Activated CD4-positive, CD25-positive, alpha-beta regulatory T cell treated with anti-CD3 and anti-CD28 coated beads, Interleukin-2, amount 50 U/mL, for 72 hours (primary cell): ENCODE data around the gene B3GNT9.
A peak's percentile ranks its signal among the peaks of the same experiment; 100 is the strongest.

Experiments
- DNase-seq: peaks from one replicate; pipeline ENCODE4 v3.0.0; 2021

Gene B3GNT9, protein sequence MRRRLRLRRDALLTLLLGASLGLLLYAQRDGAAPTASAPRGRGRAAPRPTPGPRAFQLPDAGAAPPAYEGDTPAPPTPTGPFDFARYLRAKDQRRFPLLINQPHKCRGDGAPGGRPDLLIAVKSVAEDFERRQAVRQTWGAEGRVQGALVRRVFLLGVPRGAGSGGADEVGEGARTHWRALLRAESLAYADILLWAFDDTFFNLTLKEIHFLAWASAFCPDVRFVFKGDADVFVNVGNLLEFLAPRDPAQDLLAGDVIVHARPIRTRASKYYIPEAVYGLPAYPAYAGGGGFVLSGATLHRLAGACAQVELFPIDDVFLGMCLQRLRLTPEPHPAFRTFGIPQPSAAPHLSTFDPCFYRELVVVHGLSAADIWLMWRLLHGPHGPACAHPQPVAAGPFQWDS

GRCh38 chr16:67150833-67151396, at the start of gene B3GNT9:
TSS of gene B3GNT9 (minus strand) at chr16:67150998. CDS start at chr16:67150485, 513 bp downstream.
- no peak for DNase-seq

- DNase-seq, result no peak
Measured at GRCh38 chr16:67200491-67200890, 49.7 kb upstream of the B3GNT9 start.

DNA sequence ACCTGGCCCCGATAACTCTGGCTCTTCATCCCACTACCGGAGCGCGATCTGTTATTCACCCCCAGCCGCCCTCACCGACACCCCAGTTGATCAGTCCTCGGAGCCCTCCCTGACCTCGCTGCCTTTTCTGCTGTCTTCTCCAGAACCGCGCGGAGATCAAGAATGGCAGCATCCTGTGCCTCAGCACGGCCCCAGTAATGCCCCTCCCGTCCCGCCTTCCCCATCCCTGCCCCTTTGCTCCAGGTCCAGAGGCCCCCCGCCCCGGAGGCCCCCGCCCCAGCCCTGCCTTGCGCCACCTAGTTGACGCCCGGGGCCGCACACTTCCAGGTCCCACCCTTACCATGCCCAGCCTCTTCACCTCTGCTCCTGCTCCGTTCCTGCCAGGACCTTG, 49.0 kb upstream of the B3GNT9 start:
- no peak for DNase-seq

- DNase-seq, result no peak
Measured at GRCh38 chr16:67199011-67199807, 48.4 kb upstream of the B3GNT9 start, which contains the start of gene ELMO3. TSS of gene ELMO3 (plus strand) at chr16:67199131. CDS start at chr16:67199327, 196 bp downstream.

- no peak for DNase-seq
Measured at GRCh38 chr16:67198238-67198734, 47.5 kb upstream of the B3GNT9 start.

GRCh38 chr16:67197704-67198103, 46.9 kb upstream of the B3GNT9 start:
- DNase-seq, result no peak

DNA sequence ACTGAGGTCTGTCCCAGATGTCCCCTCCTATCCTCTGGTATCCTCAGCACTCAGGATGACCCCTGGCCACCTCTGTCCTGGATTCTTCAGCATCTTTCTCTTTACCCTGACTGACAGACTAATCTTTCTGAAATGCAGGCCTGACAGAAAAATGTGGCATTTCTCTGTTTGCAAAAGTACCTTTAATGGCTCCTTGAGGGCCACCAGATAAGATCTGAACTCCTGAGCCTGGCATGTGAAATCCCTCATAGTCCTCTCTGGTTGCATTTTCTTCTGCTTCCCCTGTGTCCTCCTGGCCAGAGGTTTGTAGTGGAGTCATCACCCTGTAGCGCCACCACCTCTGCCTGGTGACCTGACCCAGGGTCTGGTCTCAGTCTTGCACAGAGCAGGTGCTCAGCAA, 46.1 kb upstream of the B3GNT9 start:
- DNase-seq, result no peak

- DNase-seq, result no peak
Measured at GRCh38 chr16:67195676-67196075, 44.9 kb upstream of the B3GNT9 start.

DNA sequence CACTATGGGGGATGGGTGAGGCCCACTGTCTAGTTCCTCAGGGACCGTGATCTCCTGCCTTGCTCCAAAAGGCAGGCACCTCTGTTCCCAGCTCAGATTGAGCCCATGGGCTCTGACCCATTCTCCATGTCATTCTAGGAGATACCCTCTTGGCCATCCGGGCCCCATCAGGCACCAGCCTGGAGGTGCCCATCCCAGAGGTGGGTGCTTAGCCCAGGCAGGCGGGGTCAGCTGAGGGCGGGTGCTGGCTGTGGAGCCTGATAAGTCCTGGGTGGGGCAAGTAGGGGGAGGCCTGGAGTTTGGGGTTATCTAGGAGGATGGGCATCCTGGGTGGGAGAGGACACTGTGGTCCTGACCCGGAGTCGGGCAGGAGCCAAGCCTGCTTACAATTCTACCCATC, 43.5 kb upstream of the B3GNT9 start:
- DNase-seq, result no peak

DNA sequence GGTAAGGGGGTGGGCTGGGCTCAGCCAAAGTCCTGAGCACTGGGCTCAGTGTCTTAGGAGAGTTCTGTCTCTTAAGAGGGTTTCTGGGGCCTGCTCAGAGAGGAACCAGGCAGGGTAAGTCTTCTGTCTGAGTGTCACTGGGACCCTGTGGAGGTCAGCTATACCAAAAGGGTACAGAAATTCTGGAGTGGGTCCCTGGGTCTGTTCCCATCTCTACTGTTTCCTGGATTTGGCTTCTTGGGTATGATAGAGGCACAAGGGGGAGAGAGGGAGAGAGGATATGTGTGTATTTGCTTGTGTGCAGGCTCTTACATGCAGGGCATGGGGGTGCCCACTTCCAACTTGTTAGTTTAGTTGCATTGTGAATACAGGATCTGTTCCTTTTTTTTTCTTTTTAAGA, 42.7 kb upstream of the B3GNT9 start:
- DNase-seq, result no peak

DNA sequence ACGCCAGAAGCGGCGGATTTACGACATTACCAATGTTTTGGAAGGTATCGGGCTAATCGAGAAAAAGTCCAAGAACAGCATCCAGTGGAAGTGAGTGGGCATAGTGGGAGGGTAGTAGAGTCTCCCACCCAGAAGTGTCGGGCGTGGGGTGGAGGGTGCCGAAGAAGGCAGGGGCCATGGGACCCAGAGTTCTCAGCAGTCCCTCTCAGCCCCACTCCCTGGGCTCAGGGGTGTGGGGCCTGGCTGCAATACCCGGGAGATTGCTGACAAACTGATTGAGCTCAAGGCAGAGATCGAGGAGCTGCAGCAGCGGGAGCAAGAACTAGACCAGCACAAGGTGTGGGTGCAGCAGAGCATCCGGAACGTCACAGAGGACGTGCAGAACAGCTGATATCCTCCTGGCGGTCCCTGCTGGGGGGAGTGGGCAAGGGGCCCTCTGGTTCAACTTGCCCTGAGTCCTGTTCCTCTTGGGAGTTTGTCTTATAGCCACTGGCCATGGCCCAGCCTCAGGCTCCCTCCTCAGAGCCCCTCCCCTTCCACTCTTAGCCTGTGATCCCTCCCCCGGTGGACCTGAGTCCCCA, 42.1 kb upstream of the B3GNT9 start:
- DNase-seq, result no peak

DNA sequence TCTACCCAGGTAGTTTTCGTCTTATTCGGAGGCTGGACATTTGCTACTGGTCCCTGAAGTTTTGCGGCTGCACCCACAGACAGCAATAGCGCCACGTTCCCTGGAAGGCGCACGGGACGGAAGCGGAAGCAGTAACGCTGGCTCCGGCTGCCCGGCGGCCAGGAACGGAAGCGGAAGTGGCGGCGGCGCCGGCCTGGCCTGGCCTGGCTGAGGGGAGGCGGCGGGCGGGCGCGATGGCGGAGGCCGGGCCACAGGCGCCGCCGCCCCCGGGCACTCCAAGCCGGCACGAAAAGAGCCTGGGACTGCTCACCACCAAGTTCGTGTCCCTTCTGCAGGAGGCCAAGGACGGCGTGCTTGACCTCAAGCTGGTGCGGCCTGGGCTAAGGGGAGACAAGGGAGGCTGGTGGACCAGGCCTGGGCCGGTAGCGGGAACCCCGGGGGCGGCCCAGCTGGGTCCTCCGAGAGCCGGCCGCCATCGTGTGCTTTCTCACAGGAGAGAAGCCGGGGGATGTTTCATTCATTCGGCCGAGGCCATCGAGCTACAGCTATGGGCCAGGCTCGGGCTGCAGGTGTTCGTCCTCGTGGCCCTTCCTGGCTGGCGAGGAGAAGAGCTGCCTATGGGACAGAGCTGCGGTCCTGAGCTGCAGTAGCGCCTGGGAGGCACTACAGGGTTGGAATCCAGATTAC, 41.3 kb upstream of the B3GNT9 start, which contains the start of gene E2F4:
Gene E2F4, plus strand, starts transcription at position 161 of the 687 bp plus-strand sequence. Its CDS starts 73 bp downstream, at position 234.
- DNase-seq, result peak; percentile 88

DNA sequence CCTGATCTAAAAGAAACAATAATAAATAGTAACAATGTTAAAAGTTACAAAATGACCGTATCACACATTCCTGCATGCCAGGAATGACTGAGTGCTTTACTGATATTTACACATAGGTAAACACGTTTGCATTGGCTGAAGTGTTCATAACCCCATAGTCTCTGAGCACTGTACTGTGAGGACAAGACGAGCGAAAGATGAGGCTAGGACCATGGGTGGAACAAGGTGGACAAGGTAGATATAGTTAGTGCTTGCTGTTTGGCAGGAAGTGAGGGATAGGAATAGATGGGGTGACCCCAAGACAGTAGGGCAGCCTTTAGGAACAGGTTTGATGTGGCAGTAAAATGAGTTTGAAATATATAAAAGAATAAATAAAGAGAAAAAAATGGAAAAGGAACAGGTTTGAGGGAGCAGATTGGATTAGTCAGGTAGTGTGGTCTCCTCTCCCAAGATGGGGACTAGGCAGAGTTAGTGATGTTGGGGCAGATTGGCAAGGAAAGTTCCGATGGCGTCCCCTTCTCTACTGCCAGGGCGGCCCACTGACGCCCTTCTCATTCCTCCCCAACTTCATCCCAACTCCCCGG, 40.7 kb upstream of the B3GNT9 start:
- no peak for DNase-seq

DNA sequence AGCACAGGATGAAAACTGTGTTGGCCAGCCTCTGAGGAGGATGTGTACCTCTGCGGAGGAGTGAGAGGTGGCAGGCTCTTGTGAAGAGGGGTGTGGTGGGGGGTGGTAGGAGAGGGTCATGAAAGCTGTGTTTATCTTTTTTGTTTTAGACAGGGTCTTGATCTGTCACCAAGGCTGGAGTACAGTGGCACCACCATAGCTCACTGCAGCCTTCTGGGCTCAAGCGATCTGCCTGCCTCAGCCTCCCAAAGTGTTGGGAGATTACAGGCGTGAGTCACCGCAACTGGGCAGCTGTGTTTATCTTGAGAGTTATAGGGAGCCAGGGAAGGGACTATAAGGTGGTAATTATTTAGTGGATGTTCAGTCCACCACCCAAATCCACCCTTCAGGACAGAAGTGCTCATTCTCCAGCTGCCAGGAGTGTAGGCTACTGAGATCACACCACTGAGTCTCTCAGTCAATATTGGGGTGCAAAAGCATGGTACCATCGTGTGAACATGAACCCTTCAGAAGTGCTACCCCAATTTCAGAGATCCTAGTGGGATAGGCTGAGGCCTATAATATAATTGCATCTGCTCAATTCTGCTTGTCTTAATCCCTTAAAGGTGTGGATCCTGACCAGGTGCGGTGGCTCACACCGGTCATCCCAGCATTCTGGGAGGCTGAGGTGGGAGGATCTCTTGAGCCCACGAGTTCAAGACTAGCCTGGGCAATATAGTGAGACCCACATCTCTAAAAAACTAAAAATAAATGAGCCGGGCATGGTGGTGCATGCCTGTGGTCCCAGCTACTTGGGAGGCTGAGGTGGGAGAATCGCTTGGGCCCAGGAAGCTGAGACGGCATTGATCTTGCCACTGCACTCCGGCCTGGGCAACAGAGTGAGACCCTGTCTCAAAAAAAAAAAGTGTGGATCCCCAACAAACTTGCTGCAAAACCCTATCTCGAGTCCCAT, 39.9 kb upstream of the B3GNT9 start:
- no peak for DNase-seq

DNA sequence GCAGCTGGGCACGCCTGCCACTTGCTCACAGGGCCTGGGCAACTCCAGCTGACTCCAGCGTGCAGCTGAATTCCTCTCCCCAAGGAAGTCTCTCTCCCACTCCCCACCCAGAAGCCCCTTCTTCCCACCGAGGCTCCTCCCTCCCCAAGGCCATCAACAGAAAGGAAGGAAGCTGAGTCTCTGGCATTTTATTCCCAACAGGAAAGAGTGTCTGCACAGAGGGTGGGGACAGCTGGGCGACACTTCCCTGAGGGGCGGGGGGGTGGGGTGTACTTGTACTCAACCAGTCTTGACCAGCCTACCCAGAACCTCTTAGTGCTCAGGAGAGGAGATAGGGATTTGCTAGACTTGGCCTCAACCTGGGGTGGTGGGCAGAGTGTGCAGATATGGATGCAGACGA, 39.2 kb upstream of the B3GNT9 start, which contains the start of gene EXOC3L1:
Gene EXOC3L1, minus strand, starts transcription at position 96 of the 400 bp plus-strand sequence. CDS start 460 bp downstream, outside the sequence.
- no peak for DNase-seq

- DNase-seq, result no peak
Measured at GRCh38 chr16:67188798-67189197, 38.0 kb upstream of the B3GNT9 start.

GRCh38 chr16:67188323-67188722, 37.5 kb upstream of the B3GNT9 start:
- DNase-seq, result no peak

GRCh38 chr16:67187175-67187890, 36.5 kb upstream of the B3GNT9 start:
- no peak for DNase-seq

DNA sequence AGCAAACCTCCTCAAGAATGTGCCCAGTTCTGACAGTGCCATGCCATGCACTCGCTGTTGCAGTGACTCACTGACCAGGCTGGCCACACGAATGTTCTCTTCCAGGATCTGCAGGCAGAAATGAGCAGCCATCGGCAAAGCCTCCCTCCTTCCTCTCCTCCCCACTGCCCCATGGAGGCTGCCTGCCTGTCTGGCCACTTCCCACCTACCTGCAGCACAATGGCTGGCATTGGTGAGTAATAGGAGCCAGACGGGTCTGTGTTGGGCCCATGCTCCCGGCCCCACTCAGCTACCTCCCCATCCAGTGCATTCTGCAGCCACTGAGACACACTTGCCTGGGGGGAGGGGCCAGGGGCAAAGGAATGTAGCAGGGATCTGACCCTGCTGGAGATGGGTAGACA, 35.8 kb upstream of the B3GNT9 start:
- DNase-seq, result no peak

DNA sequence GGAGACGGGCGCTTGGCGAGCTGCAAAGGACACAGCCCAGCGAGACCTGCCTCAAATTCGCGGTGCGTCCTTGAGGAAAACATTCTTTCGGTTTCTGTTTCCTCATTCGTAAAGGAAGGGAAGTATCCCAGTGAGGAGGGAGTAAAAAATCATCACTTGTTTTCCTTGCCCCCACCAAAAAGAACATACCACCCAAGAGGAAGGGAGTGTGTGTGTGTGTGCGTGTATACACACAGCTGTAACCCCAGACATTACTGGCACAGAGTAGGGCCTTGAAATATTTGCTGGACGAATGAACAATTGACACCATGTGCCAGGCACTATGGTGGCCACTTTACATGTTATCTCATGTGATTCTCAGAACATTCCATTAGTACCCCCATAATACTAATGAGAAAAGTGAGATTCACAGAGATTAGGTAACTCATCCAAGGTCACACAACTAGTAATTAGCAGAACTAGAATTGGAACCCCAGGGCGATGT, 34.9 kb upstream of the B3GNT9 start:
- DNase-seq, result no peak
